ENCODE measurements around the gene HAAO.

The HAAO gene

DNA sequence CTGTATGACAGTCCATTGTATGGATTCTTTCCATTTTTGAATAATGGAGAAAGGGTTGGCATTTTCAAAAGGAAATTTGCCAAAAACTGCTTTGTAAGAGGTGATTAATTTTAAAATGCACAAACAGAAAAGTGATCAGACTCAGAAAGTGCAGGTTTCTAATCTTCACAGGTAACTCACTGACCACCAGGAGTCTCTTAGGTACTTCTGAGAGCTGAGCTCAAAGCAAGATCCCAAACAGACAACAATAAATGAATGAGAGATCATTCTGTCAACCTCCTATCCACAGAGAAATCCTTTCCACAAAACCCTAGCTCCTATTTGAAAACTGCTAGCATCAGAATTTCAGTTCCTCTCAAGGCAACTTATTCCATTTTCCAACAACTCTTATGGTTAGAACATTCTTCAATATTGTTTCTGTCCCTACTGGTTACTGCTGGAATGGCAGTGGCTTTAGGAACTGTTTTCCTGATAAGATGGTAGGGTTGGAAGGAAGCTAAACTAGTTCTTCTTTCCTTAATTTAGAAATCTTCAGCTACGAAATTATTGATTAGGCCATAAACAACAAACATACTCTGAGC is 20.6 kb upstream of the HAAO start:
- DNase-seq, result no peak

DNA sequence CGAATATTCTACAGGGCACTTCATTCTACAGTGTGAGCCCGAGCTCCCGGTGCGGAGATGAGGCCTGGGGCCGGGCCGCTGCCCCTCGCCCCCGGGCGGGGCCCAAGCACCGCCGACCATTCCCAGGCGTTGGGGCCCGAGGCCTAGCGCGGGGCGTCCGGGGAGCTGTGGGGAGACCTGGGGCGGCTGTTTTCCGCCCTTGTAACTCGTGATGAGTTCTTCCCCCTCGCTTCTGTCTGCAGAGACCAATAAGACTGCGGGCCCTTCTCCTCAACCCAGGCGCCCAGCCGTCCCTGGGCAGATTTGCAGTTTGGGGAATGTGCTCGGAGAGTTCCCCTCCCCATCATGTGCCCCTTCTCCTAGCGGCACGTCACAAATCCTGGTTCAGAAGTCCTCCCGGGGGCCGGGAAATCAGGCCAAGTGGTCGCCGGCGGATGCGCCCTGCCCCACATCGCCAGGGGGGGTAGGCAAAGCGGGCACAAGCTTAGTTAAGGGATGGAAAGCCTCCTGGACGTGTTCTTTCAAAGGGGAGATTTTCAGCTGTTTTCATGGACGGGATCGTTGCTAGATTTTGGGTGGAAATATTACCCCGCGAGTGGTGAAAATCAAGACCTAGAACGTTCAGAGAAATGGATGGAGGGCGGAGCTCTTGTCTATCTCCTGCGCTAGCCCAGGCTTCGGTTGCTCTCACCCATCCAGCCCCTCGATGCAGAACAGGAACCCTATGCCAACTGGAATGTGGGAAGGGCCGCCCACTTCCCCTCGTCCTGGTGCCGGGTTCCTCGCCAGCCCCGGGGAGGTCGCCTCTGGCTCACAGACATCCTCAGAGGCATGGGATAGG is 18.8 kb upstream of the HAAO start:
- DNase-seq, result peak; percentile 52

DNA sequence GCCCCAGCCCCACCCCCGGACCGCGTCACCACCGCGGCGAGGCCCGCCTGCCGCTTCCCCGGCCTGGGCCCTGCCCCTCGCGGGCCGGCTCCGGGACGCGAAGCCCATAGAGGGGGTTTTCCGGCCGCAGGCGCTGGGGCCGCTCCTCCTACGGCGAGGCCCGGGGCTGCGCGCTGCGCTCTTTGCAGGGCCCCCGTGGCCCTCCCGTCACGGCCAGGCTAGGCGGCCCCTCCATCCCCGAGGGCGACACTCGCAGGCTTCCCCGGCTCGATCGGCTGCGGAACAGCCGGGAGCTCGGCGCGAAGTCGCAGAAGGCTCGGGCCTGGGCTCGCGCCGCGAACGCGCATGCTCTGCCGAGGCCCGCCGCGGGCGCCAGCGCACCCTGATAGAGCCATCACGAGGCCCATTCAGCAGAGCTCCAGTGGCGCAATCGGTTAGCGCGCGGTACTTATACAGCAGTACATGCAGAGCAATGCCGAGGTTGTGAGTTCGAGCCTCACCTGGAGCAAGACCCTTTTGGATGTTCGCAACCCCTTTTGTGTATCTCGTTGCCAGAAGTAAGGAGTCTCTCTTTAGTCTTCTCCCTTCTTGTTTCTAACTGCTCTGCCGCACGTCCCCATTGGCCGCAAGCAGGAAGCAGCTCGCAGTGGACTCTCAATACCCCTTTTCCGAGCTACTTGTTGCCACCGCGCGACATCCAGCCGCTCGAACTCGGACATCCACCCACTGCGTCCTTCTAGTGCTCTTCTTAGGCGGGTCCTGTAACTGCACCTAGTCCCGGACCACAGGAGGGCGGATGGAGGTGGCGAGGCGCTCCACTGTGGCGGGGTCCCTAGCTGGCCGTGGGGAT is 18.0 kb upstream of the HAAO start:
- DNase-seq, result peak; percentile 79

DNA sequence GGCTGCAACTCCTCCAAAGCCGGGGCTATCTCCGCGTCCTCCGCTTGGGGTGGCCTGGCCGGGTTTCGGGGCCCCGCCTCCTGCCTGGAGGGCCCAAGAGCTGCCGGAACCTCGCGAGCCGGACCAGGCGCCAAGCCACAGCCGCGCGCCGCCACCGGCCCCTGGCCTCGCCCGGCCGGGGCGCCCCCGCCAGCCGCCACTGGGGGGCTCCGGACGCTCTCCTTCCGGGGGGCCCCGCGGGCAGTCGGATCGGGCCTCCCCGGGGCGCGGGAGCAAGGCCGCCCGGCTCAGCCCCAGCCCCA is 17.4 kb upstream of the HAAO start:
- DNase-seq, result peak; percentile 60

DNA sequence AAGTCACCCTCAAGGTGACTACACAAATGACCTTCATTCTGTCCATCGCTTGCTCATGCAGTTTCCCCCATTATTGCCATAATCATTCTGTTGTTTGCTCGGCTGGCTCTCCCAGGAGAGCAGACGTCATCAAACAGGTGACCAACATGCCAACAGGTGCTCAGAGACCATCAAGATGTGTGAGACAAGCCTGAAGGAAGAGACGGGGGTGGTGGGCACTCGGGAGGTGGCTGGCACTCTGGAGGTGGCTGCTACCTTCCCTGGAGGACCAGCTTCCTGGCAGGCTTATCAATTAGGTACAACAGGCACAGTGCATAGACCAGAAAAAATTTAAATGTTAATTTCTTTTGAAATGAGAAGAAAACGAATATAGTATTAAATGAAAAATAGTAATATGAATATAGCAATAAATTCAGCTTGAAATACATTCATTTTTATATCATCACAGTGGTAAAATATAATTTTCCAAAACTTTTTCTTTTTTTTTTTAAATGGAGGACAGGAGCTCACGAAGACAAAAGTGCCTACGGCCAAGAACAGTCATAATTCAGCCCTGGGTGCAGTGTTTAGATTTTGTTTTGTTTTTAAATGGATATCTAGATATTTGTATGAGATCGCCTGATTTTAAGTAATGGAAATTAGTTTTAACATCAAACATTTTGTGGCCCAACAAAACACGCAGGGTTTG is 16.9 kb upstream of the HAAO start:
- no peak for DNase-seq

DNA sequence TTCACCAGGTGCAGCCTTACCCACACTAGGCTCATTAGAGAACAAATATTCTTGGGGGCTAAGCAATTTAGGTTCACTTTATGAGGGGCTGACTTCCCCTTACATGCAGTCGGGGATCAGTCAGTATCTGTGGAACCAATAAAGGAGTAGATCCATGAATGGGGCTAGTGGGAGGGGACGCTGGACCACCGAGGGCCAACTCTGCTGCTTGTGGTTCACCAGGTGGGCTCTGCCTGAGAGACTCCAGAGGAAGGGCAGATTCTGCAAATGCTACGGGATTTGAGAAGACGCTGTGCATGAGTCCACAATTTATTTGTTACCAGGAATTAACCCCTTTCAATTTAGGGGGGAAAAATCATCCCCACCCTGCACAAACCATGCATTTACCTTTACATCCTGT is 15.9 kb upstream of the HAAO start:
- no peak for DNase-seq

DNA sequence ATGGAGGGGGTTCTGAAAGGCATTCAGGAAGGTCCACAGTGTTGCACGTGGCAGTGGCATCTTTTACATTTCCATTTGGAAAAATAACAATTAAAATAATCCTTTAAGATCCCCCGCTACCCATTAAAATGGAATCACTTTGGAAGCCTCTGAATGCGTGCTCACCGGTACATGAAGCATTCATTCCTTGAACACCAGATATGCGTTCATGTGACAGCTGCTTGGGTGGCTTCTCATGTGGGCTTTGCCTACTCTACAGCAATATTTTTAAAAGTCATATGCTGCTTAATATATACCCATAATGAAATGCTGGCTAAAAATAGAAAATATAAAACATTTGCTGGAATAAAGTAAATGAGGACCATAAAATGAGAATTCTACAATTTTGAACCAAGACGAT is 14.4 kb upstream of the HAAO start:
- no peak for DNase-seq

DNA sequence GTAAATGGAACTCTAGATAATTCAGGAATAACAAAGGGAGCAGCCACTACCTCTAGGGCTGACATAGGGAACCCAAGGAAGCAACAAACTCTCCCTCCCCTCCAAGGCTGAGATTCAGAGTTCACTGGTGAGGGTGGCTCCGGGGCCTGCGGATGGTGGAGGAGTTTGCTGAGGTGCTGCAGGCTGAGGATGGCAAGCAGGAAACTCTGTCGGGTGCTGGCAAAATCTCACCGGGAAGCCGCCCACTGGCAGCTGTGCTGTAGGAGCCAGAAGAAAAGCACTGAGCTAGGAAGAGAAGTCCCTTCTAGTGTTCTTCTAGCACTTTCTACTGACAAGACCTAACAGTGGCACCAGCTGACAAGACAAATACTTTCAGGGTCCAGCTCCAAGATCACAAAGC is 12.5 kb upstream of the HAAO start:
- no peak for DNase-seq

DNA sequence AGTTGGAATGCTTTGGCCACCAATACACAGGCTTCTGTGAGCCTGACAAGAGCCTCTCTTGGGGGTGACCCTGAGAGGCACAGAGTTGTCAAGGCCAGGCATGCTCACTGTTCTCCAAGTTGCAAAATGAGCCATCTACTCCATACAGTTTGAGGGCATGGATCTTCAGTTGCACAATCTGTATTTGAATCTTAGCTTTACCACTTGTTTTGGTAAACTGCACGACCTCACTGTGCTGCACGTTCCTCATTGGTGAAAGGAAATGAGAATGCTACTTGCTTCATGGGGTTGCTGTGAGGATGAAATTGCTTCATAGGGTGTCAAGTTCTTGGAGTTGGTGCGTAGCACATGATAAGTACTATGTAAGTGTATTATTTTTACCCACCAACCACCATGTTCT is 12.0 kb upstream of the HAAO start:
- no peak for DNase-seq

DNA sequence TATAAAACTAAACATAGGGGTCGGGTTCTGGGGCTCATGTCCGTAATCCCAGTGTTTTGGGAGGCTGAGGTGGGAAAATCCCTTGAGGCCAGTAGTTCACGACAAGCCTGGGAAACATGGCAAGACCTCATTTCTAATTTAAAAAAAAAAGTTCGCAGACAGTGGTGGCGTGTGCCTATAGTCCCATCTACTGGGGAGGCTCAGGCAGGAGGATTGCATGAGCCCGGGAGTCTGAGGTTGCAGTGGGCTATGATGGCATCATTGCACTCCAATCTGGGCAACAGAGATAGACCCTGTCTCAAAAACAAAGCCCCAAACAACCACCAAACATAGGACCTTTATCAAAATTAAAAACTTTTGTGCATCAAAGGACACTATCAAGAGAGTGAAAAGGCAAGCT is 9.8 kb upstream of the HAAO start:
- no peak for DNase-seq

DNA sequence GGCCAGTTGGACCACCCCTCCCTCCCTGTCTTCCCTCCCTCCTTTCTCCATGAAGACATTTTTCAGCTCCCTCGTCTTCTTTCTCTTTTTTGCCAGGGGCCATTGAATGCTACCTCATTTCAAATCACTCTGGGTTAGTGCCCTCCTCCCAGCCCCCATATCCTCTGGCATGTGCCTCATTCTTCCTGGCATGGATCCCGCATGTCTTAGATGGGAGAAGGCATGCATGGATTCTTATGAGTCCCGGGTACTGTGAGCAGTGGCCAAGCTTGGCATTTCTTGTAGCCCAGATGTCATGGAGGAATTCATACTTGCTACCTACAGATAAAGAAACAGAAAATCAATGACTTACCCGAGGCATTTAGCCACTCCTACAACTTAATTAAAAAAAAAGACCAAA is 9.0 kb upstream of the HAAO start:
- DNase-seq, result no peak

DNA sequence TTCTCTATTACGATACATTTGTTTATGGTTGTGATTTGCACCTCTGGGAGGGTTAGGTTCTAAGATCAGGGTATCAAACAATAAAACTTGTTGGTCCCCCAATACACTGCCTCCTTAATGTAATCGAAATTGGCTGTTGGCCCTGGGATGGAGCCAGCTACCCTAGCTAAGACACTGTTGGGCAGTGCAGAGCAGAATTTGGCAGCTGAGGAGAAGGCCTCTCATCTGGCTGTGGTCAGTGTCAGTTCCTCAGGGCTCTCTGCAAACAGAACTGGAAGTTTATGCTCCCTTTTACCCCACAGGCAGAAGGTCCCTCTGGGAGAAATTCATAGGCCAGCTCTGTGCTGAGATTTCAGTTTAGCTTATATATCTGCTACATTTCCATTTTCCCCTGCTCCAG is 8.6 kb upstream of the HAAO start:
- no peak for DNase-seq

DNA sequence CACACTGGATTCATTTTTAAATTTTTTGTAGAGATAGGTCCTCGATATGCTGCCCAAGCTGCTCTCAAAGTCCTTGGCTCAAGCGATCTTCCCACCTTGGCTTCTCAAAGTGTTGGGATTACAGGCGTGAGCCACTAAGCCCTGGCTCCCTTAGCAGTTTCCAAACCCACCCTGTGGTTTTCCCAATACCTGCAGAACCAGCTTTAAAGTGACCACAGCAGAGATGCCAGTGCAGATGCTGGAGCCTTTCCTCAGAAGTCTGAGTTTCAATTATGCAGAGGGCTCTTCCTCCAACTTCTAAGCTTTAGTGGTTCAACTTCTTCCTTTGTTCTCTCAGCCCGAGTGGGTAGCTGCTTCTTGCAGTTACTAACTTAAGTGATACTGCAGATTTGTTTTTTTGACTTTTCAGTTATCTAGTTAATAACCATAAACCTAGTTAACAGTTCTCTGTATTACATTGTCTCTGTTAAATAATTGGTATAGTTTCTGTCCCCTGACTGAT is 8.1 kb upstream of the HAAO start:
- no peak for DNase-seq

DNA sequence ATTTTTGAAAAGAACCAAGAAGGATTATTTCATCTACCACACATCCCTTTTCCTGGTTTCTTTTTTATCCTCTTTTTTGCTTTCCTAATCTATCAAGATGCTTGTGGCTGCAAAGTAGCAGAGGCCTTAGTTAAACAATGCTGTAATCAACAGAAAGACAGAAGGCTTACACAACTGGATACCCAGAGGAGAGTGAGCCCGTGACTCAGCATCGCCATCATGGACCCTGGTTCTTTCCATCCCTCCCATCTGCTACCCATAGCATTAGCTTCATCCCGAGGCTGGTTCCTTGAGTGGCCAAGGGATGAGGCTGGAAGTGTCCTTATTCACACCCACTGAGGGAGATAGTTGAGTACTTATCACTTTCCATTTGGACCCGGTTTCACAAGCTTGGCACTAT is 7.5 kb upstream of the HAAO start:
- DNase-seq, result no peak

DNA sequence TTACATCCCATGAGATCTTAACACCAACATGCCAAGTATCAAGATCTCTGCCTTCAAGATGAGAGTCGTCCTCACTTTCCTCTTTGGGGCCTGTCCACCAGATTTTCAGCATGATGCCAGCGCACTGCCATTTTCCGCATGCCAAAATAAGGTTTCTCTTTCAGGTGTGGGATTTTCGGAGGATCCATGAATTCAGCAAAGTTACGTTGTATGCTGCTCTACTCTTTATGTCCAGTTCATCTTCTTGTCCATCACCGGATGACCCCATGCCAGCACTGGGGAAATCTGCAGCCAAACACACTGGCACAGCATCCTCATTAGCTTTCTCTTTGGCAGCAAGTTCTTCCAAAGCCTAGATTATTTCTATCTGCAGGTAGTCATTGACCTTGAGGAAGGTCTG is 4.9 kb upstream of the HAAO start:
- DNase-seq, result no peak

DNA sequence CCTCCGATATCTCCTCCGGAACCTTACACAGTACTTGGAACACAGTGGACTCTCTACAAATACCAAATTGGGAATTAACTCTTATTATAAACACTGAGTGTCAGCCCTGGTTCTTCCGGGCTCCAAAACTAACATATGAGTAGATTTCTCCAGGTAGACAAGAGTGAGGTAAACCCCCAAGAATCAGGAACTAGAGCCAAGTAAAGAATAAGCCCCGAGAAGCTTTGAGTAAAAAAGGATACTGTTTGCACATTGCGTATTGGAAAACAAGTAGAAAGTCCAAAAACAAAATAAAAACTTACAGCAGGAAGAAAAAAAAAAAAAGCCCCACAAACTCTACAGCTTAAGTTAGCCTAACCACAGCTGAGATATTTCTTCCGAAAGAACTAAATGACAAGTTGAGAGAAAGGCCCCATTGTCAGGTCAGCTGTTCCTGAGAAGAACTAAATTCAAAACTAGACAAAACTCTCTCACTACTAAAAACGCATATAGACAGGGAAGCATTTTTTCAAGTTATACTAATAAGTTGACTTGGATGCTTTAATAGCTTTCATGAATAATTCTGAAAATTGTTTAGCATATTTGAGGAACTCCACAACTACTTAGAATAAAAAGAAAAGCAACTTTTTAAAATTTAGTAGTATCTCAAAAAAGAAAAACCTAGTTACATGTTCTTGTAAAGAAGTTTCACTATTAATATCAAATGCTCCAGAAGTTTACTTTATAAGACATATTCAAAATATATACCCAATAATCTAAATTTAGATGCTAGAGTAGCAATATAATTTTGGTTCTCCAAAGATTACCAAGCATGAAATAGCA is 4.3 kb upstream of the HAAO start:
- DNase-seq, result no peak

DNA sequence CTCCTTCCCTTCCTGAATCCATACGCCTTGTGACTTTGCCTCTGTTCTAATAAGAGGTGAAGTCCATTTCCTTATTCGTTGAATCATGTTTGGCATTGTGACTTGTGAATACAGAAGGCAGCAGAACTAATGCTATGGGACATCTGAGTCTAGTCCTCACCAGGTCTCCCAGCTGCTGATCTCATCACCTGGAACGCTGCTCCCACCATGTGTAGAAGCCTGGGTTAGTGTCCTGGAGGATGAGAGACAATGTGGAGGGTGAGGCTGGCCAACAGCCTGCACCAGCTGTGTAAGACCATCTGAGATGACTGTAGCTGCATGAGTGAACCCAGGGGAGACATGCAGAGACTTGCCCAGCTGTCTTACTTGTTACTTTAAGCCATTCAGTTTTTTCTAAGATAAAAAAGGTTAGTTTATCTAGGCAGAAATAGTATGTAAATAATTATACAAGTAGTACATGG is 3.5 kb upstream of the HAAO start:
- peak; percentile 35 for DNase-seq

DNA sequence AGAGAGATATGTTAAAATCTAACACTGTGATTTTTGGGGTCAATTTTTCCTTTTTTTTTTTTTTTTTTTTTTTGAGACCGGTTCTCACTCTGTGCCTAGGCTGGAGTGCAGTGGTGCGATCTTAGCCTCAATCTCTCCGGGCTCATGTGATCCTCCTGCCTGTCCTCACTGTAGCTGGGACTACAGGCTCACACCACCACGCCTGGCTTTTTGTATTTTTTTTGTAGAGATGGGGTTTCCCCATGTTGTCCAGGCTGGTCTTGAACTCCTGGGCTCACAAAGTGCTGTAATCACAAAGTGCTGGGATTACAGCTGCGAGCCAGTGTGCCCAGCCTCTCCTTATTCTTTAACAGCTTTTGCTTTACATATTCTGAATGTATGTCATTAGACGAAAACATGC is 2.9 kb upstream of the HAAO start:
- no peak for DNase-seq

DNA sequence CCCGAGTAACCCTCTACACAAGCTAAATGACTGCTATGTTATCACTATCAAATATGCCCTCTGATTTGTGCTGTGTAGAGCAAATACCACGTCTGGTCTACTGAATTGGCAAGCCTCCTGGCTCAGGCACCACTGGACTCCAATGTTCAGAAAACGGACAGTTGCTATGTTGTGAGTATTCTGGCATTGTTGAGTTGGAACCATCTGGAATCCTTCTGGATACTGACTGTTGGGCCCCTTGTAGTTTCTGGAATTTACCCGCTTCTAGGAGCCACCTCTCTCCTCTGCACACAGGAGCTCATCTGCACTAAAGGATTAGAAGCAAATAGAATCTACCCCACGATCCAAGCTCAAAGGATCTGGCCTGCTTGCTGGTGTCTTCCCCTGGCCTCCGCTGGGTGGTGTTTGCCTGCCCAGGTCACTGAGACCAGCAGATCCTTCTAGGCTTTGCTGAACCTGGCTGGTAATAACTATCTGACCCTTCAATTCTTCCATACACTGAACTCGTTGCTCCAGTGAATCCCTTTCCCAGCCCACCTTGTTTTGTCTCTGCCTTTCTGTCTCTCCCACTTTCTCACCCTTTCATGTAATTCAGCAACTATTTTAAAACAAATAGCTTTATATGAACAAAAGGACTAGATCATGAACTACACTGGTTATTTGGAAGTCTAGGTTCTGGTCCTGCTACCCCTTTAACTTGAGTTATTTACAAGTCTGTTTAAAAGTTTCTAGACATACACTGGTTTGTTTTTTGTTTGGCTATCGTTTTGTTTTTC is 2.1 kb upstream of the HAAO start:
- no peak for DNase-seq

DNA sequence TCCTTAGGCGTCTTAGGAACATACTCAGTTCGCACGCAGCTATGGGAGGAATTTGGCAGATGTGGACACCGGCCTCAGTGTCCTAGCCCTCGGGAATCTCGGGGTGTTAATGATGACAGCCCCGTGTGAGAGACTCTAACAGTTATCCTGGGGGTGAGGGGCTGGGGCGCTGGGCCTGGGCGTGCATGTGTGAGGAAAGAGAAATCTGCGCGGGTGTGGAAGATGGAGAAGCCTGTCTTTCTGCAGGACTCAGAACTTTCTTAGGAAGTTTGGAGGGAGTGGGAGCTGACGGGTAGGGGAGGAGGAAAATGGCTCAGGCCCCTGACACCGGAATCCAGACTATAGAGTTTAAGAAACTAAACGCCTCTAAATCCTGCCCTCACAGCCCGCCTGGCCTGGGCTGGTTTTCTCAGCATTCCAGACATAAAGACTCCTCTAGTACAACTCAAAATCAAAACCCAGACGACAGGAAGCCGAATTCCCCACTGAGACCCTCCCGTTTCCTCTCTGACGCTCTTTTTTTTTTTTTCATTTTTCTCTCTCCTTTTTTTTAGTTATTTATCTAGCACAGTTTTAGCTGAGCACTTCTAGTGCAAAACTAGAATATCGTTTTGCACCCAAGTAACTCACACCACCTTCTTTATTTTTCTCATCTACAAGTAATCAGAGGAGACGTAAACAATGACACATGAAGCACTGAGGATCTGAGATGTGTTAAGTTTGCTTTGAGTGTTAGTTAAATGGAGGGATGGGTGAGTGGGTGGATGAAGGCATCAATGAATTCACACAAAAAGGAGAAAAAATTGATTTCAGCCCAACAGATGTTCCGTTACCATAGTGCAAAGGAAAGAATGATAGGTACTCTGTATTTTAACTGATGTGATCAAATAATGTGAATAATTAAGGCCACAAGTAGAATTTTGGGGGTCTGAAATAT is 1.2 kb upstream of the HAAO start:
- DNase-seq, result no peak
